ENCODE results near the gene LRRN1. TPM values are rescaled to one million over a fixed set of nuclear protein-coding genes. Genes with fewer than 3 reads are reported as not detected.
A peak's percentile ranks its signal among the peaks of the same experiment; 100 is the strongest.

Gene LRRN1
- total RNA-seq (1 to 10 TPM; 2.2 to 7.1 TPM), polyA plus RNA-seq (1 to 10 TPM in 1 of 2 donors, under 1 TPM in 1; 0.45 to 2.4 TPM)
- long read RNA-seq, donor 1, transcript LRRN1-201 (2 exons, 3,823 nt) = major isoform, 8 of 8 reads
- long read RNA-seq, donor 1, partial matches to known transcripts = 0 of 8 reads
- long read RNA-seq, donor 1, other reads (novel, unspliced or antisense) = 0 of 8 reads
- long read RNA-seq, donor 2, partial matches to known transcripts = 0 of 2 reads
- long read RNA-seq, donor 2, other reads (novel, unspliced or antisense) = 0 of 2 reads
- long read RNA-seq, donor 3 = 0 reads
- long read RNA-seq, donor 4, transcript LRRN1-201 (2 exons, 3,823 nt) = major isoform, 5 of 6 reads
- long read RNA-seq, donor 4, partial matches to known transcripts = 0 of 6 reads
- long read RNA-seq, donor 4, other reads (novel, unspliced or antisense) = 0 of 6 reads
- long read RNA-seq, donor 5, transcript LRRN1-201 (2 exons, 3,823 nt) = major isoform, 5 of 19 reads
- long read RNA-seq, donor 5, partial matches to known transcripts = 14 of 19 reads
- long read RNA-seq, donor 5, other reads (novel, unspliced or antisense) = 0 of 19 reads

DNA sequence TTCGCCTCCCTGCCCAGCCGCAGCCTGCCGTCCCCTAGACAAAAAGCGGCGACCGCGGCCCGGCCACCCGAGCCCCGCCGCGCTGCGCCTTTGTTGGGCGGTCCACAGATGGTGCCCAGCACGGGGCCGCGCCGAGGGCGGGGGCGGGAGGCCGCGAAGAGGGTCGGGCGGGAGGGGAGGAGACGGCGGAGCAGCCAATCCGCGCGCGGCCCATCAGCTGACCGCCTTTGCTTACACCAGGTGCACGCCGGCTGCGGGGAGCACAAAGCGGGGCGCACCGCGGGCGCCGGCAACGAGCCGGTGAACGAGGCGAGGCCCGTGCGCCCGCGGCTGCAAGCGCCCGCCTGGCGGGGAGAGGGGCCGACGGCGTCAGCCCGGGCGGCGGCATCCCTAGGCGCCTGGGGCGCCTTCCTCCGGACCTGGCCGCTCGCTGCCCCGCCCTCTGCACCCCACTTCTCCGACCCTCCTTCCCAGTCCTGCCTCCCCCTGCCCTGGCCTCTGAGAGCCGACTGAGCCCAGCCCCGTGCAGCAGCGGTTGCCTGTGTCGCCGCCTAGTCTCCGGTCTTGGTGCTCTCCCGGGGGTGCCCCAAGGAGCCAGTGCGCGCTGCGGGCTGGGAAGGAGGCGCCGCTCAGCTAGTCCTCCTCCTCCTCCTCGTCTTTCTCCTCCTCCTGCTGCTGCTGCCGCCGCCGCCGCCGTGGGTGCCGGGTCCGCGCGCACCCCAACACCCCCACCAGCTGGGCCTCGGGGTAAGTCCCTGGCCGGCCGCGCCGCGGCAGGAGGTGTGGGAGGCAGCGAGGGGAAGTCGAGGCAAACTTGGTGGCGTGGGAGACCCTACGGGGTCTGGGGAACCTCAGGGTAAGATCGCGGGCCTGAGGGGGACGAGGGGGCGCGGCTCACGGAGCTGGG lies at the start of gene LRRN1:
LRRN1 (plus strand) TSS at position 259 of the 907 bp plus-strand sequence. CDS start 45,211 bp downstream, outside the sequence.
- peak within 1 kb of the TSS; percentile 29 to 61 for H3K9ac ChIP-seq (ENCODE audit: insufficient read depth in 1 of 2, low read length in 2 of 2)
- ATAC-seq (ENCODE audit: insufficient read depth, low FRiP score) (peak; percentile 67), DNase-seq (peak; percentile 81 to 88 (median 84))
- H3K36me3 ChIP-seq (ENCODE audit: control insufficient read depth in 4 of 4, insufficient read depth in 4 of 4, low read length in 4 of 4) = no peaks in the 10 kb centered on the region
- H3K4me3 ChIP-seq = peak within 1 kb of the TSS; percentile 65
- H3K27ac ChIP-seq (ENCODE audit: low read depth in 1 of 2, low read length in 1 of 2) = no peak within 1 kb of the TSS
- 0 to 1% methylated on average over 59 to 102 of the region's 102 CpGs for WGBS, 2 donors
- H3K9me3 ChIP-seq (ENCODE audit: control insufficient read depth in 4 of 4, insufficient read depth in 3 of 4, low read length in 3 of 4) = peaks cover 0 to 2% (median 0%) of the 10 kb centered on the region in 4 donors
- H3K4me1 ChIP-seq (ENCODE audit: control insufficient read depth in 5 of 5, insufficient read depth in 5 of 5, low read length in 5 of 5) = peaks cover 0 to 11% (median 4%) of the 10 kb centered on the region in 5 donors
- TF ChIP-seq, protein P1, sequence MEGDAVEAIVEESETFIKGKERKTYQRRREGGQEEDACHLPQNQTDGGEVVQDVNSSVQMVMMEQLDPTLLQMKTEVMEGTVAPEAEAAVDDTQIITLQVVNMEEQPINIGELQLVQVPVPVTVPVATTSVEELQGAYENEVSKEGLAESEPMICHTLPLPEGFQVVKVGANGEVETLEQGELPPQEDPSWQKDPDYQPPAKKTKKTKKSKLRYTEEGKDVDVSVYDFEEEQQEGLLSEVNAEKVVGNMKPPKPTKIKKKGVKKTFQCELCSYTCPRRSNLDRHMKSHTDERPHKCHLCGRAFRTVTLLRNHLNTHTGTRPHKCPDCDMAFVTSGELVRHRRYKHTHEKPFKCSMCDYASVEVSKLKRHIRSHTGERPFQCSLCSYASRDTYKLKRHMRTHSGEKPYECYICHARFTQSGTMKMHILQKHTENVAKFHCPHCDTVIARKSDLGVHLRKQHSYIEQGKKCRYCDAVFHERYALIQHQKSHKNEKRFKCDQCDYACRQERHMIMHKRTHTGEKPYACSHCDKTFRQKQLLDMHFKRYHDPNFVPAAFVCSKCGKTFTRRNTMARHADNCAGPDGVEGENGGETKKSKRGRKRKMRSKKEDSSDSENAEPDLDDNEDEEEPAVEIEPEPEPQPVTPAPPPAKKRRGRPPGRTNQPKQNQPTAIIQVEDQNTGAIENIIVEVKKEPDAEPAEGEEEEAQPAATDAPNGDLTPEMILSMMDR (IDR thresholded peaks at IDR 0.05; ENCODE audit: control extremely low read depth, extremely low read depth) = no peak
- H3K27me3 ChIP-seq (ENCODE audit: control insufficient read depth in 3 of 3, insufficient read depth in 3 of 3, low read length in 2 of 3) = peaks cover 0 to 23% (median 21%) of the 10 kb centered on the region in 3 donors

DNA sequence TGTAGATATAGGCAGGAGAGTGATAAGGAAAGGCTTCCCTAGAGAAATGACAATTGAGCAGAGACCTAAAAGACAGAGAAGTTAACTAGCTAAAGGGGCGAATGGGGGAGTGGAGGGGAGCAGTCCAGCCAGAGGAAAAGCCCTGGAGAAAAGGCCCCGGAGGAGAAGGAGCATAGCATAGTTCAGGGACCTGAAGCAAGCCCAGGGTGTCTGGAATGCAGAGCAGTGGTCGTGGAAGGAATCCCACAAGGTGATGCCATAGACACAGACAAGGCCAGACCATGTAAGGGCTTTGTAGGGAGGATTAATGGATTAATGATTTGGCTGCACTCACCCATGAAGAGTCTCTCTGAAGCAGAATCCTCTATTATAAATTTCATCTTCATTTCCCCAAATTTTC lies 45.8 kb upstream of the LRRN1 start:
- H3K27ac ChIP-seq (ENCODE audit: low read depth in 1 of 2, low read length in 1 of 2) = no peak overlapping the region

DNA sequence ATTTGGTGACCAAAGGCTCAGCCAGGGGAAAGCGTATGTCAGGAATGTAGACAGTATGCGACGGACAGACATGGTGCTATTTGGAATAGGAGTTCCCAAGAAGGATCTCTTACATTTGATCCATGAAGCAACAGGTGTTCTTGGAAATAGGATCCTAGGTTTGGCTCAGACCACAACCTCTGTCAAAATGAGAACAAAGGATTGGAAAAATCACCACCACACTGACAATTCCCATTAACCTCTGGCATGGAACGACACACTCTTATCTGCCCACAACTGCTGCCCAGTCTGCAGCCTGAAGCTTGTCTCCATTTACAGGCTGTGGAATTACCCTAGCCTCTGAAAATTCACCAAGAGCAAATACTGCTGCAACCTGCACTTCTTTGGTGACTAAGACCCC lies 33.6 kb upstream of the LRRN1 start:
- H3K36me3 ChIP-seq (ENCODE audit: control insufficient read depth in 4 of 4, insufficient read depth in 4 of 4, low read length in 4 of 4) = no peaks in the 10 kb centered on the region
- 91 to 92% methylated on average over 4 of the region's 4 CpGs for WGBS, 2 donors
- no peak overlapping the region for H3K4me3 ChIP-seq
- TF ChIP-seq, protein P1 (IDR thresholded peaks at IDR 0.05; ENCODE audit: control extremely low read depth, extremely low read depth) = no peak
- DNase-seq (no peak), ATAC-seq (ENCODE audit: insufficient read depth, low FRiP score) (no peak)
- no peaks in the 10 kb centered on the region for H3K9me3 ChIP-seq (ENCODE audit: control insufficient read depth in 4 of 4, insufficient read depth in 3 of 4, low read length in 3 of 4)
- H3K27ac ChIP-seq (ENCODE audit: low read depth in 1 of 2, low read length in 1 of 2) = no peak overlapping the region
- H3K27me3 ChIP-seq (ENCODE audit: control insufficient read depth in 3 of 3, insufficient read depth in 3 of 3, low read length in 2 of 3) = no peaks in the 10 kb centered on the region
- H3K9ac ChIP-seq (ENCODE audit: insufficient read depth in 1 of 2, low read length in 2 of 2) = no peak overlapping the region
- H3K4me1 ChIP-seq (ENCODE audit: control insufficient read depth in 5 of 5, insufficient read depth in 5 of 5, low read length in 5 of 5) = no peaks in the 10 kb centered on the region

More for the DNA sequence above, 45.8 kb upstream of the LRRN1 start:
- WGBS, 2 donors = 58 to 84% methylated on average over 3 of the region's 3 CpGs
- Histone ChIP-seq H3K4me3 (no peak overlapping the region), H3K9me3 (ENCODE audit: control insufficient read depth in 4 of 4, insufficient read depth in 3 of 4, low read length in 3 of 4) (no peaks in the 10 kb centered on the region), H3K27me3 (ENCODE audit: control insufficient read depth in 3 of 3, insufficient read depth in 3 of 3, low read length in 2 of 3) (no peaks in the 10 kb centered on the region), H3K4me1 (ENCODE audit: control insufficient read depth in 5 of 5, insufficient read depth in 5 of 5, low read length in 5 of 5) (peaks cover 0 to 7% (median 0%) of the 10 kb centered on the region in 5 donors), H3K36me3 (ENCODE audit: control insufficient read depth in 4 of 4, insufficient read depth in 4 of 4, low read length in 4 of 4) (no peaks in the 10 kb centered on the region), H3K9ac (ENCODE audit: insufficient read depth in 1 of 2, low read length in 2 of 2) (no peak overlapping the region)
- DNase-seq = no peak
- ATAC-seq (ENCODE audit: insufficient read depth, low FRiP score) = no peak
- TF ChIP-seq, protein P1 (IDR thresholded peaks at IDR 0.05; ENCODE audit: control extremely low read depth, extremely low read depth) = no peak

Data from lung (tissue), 16 donors.